CD14-positive monocyte (primary cell): ENCODE measurements around the gene AHNAK2. TPM values are rescaled to one million over a fixed set of nuclear protein-coding genes. Genes with fewer than 3 reads are reported as not detected.

ENCODE experiments used
- DNase-seq, 3 donors: peaks; one replicate each; pipeline ENCODE4 v3.0.0-alpha.2; 2011 to 2022
- H2AFZ ChIP-seq: 2 replicates; pipeline ENCODE4 v1.6.0; 2012; ENCODE audit warnings: mild to moderate bottlenecking, low read depth, low read length, inconsistent platforms; ENCODE audit not compliant: insufficient read depth, poor library complexity, severe bottlenecking
- H3K27ac ChIP-seq, 2 donors: 1 replicate in 1 of 2; 2 replicates in 1 of 2; pipeline ENCODE4 v1.5.1; 2012 to 2013; ENCODE audit warnings: low read length in 2 of 2, control low read depth in 1 of 2, inconsistent platforms in 1 of 2, low read depth in 1 of 2, mild to moderate bottlenecking in 1 of 2
- H3K27me3 ChIP-seq, 2 donors: one replicate each; pipeline versions ENCODE4 v1.6.0 to v1.6.1; 2011 to 2013; ENCODE audit warnings: low read length in 2 of 2; ENCODE audit not compliant: control insufficient read depth in 2 of 2, insufficient read depth in 2 of 2
- H3K36me3 ChIP-seq, 2 donors: replicated peaks in 1 of 2; 1 replicate in 1 of 2; 2 replicates in 1 of 2; pipeline versions ENCODE4 v1.5.1 to v1.6.1; 2012 to 2013; ENCODE audit warnings: low read length in 2 of 2, control low read depth in 1 of 2, inconsistent platforms in 1 of 2, mild to moderate bottlenecking in 1 of 2; ENCODE audit not compliant: insufficient read depth in 2 of 2, control insufficient read depth in 1 of 2
- H3K4me1 ChIP-seq, 2 donors: 1 replicate in 1 of 2; 2 replicates in 1 of 2; pipeline versions ENCODE4 v1.5.1 to v1.6.1; 2012 to 2013; ENCODE audit warnings: low read length in 2 of 2, control low read depth in 1 of 2, inconsistent platforms in 1 of 2, mild to moderate bottlenecking in 1 of 2, moderate library complexity in 1 of 2; ENCODE audit not compliant: insufficient read depth in 2 of 2, control insufficient read depth in 1 of 2
- H3K4me2 ChIP-seq: replicated peaks from 2 replicates; pipeline ENCODE3; 2012; ENCODE audit warnings: low read length, moderate library complexity, mild to moderate bottlenecking; ENCODE audit not compliant: poor library complexity, severe bottlenecking; ENCODE audit errors: extremely low read depth
- H3K4me3 ChIP-seq, 3 experiments: fragments of 200-600 bp in 1 of 3; sonication (generic) in 1 of 3; replicated peaks in 1 of 3; 1 replicate in 2 of 3; 2 replicates in 1 of 3; pipeline ENCODE4 v1.5.1; 2011 to 2013; ENCODE audit warnings: low read length in 3 of 3, mild to moderate bottlenecking in 3 of 3, control low read depth in 2 of 3, low read depth in 2 of 3, inconsistent platforms in 1 of 3, moderate library complexity in 1 of 3
- H3K79me2 ChIP-seq: 2 replicates; pipeline ENCODE4 v1.6.0; 2012; ENCODE audit warnings: mild to moderate bottlenecking, control low read depth, inconsistent platforms, low read length, moderate library complexity; ENCODE audit not compliant: insufficient read depth
- H3K9ac ChIP-seq: 2 replicates; pipeline ENCODE4 v1.6.0; 2017; ENCODE audit warnings: low read length, mild to moderate bottlenecking; ENCODE audit not compliant: insufficient read depth, poor library complexity, severe bottlenecking
- H3K9me3 ChIP-seq, 2 donors: replicated peaks in 1 of 2; 1 replicate in 1 of 2; 2 replicates in 1 of 2; pipeline versions ENCODE4 v1.5.1 to v1.6.1; 2012 to 2013; ENCODE audit warnings: low read length in 2 of 2, control low read depth in 1 of 2; ENCODE audit not compliant: control insufficient read depth in 1 of 2, insufficient read depth in 1 of 2
- H4K20me1 ChIP-seq: 2 replicates; pipeline ENCODE4 v1.6.0; 2012; ENCODE audit warnings: mild to moderate bottlenecking, low read length, control low read depth, moderate library complexity; ENCODE audit not compliant: insufficient read depth
- H3K27ac Mint-ChIP-seq, 7 donors: one replicate each; pipeline ENCODE4 v1.8.0; 2020; ENCODE audit warnings: mild to moderate bottlenecking in 7 of 7, mixed read lengths in 7 of 7, moderate library complexity in 6 of 7, inconsistent platforms in 2 of 7
- H3K27me3 Mint-ChIP-seq, 3 donors: one replicate each; pipeline ENCODE4 v1.8.0; 2021 to 2022; ENCODE audit warnings: low read depth in 3 of 3, mild to moderate bottlenecking in 3 of 3, mixed read lengths in 3 of 3, moderate library complexity in 3 of 3, inconsistent platforms in 1 of 3
- H3K36me3 Mint-ChIP-seq, 2 donors: one replicate each; pipeline ENCODE4 v1.8.0; 2020; ENCODE audit warnings: mixed read lengths in 2 of 2, inconsistent platforms in 1 of 2, mild to moderate bottlenecking in 1 of 2
- H3K4me1 Mint-ChIP-seq: one replicate; pipeline ENCODE4 v1.8.0; 2020; ENCODE audit warnings: mild to moderate bottlenecking, mixed read lengths
- H3K4me3 Mint-ChIP-seq, 2 donors: one replicate each; pipeline ENCODE4 v1.8.0; 2020; ENCODE audit warnings: mild to moderate bottlenecking in 2 of 2, mixed read lengths in 2 of 2, moderate library complexity in 1 of 2
- H3K9me3 Mint-ChIP-seq, 7 donors: one replicate each; pipeline ENCODE4 v1.8.0; 2020 to 2022; ENCODE audit warnings: mixed read lengths in 7 of 7, mild to moderate bottlenecking in 6 of 7, moderate library complexity in 6 of 7, inconsistent platforms in 2 of 7
- WGBS: methylation state at CpG from one replicate; pipeline ENCODE4 v1.1.5; 2013; ENCODE audit warnings: missing lambda C conversion rate; ENCODE audit not compliant: insufficient coverage; 5-methylcytosine and 5-hydroxymethylcytosine counted together
- intact Hi-C, 2 donors: fragments of 100-400 bp; cut with micrococcal nuclease; formaldehyde crosslinking; loops; one replicate each; pipeline versions ENCODE4 v1.15.0 to v1.15.1; 2023
- polyA plus RNA-seq, 3 donors: library from polyadenylated mRNA; depleted of rRNA in 1 of 3; unstranded in 2 of 3; stranded (reverse) in 1 of 3; fragments of 300-500 nt in 2 of 3; fragments of >200 nt in 1 of 3; fragmentation: Illumina TruSeq in 2 of 3; gene quantifications; 1 replicate in 2 of 3; 2 replicates in 1 of 3; pipeline ENCODE4 v1.2.3, GENCODE V29; 2012 to 2021
- TF ChIP-seq, protein P1 (sequence below): fragments of 200-600 bp; IDR thresholded peaks from one replicate; pipeline ENCODE4 v1.8.0; 2022; ENCODE audit warnings: antibody characterized with exemption, mild to moderate bottlenecking

The AHNAK2 gene
- polyA plus RNA-seq, 3 donors, result 0.01 TPM; not detected in 2

DNA sequence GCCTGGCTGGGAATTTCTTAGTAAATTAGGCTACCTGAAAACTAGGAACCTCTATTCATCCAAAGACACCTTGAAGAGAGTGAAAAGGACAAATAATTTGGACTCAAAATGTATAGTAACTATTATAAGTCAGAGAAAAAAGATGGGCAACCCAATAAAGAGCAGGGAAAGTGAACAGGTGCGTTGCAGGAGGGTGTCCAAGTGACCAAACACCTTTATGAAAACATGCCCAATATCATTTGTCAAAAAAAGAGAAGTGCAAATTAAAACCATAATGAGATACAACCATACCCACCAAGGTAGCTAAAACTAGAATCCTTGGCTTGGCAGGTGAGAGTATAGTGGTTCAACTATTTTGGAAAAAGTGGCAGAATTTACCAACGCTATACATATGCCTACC is 78.4 kb downstream of the AHNAK2 start:
- no peak for DNase-seq
- Histone ChIP-seq H3K27ac (no peak overlapping the region), H3K4me1 (no peaks in the 10 kb centered on the region), H3K4me3 (no peak overlapping the region), H2AFZ (no peak overlapping the region), H3K4me2 (no peak overlapping the region), H3K36me3 (no peaks in the 10 kb centered on the region), H3K79me2 (no peaks in the 10 kb centered on the region), H4K20me1 (no peaks in the 10 kb centered on the region), H3K9ac (no peak overlapping the region), H3K27me3 (peaks cover 3% of the 10 kb centered on the region in 2 donors), H3K9me3 (no peaks in the 10 kb centered on the region)
- H3K9me3 Mint-ChIP-seq, result peaks cover 0 to 1% (median 0%) of the 10 kb centered on the region in 7 donors
- TF ChIP-seq, protein P1, sequence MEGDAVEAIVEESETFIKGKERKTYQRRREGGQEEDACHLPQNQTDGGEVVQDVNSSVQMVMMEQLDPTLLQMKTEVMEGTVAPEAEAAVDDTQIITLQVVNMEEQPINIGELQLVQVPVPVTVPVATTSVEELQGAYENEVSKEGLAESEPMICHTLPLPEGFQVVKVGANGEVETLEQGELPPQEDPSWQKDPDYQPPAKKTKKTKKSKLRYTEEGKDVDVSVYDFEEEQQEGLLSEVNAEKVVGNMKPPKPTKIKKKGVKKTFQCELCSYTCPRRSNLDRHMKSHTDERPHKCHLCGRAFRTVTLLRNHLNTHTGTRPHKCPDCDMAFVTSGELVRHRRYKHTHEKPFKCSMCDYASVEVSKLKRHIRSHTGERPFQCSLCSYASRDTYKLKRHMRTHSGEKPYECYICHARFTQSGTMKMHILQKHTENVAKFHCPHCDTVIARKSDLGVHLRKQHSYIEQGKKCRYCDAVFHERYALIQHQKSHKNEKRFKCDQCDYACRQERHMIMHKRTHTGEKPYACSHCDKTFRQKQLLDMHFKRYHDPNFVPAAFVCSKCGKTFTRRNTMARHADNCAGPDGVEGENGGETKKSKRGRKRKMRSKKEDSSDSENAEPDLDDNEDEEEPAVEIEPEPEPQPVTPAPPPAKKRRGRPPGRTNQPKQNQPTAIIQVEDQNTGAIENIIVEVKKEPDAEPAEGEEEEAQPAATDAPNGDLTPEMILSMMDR, result no peak
- H3K27ac Mint-ChIP-seq, result no peak overlapping the region
- peaks cover 15 to 25% (median 25%) of the 10 kb centered on the region in 3 donors for H3K27me3 Mint-ChIP-seq
- no peaks in the 10 kb centered on the region for H3K36me3 Mint-ChIP-seq
- whole genome bisulfite sequencing, result no CpG with 5 or more reads among the region's 2 CpGs
- peak overlapping the region in 1 of 2 donors; percentile 7 for H3K4me3 Mint-ChIP-seq
- H3K4me1 Mint-ChIP-seq, result no peaks in the 10 kb centered on the region
- intact Hi-C loops, result no loop called here

DNA sequence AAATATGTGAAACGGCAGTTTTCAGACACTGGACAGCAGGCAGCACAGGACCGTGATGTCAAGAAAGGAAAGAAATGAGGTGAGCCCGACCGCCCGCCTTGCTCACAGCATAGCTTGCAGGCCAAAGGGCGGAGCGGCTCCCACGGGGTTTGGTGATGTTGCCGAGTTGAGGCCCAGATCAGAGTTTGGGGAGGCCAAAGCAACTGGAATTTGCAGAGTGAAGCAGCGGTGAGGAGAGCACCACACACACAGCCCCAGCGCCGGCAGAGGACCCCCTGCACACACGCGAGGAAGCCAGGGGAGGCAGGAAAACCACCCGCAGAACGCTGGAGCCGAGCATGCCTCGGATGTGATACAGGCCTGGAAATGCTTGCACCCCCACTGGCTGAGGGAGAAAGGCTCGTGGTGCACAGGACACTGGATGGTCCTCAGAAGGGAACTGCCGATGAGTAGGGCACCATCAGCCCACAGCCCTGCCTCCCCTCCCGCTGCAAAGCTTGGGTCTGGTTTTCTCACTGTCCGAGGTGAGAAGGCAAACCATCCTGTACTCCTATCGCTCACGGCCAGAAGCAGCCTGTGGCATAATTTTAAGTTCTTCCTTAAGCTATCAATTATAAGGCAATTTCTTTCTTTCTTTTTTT is 79.2 kb downstream of the AHNAK2 start:
- intact Hi-C loops, result no loop called here
- peaks cover 0 to 1% (median 0%) of the 10 kb centered on the region in 7 donors for H3K9me3 Mint-ChIP-seq
- peaks cover 11 to 19% (median 18%) of the 10 kb centered on the region in 3 donors for H3K27me3 Mint-ChIP-seq
- Histone ChIP-seq H3K27ac (no peak overlapping the region), H3K9ac (no peak overlapping the region), H3K4me3 (no peak overlapping the region), H3K4me2 (no peak overlapping the region), H3K4me1 (no peaks in the 10 kb centered on the region), H4K20me1 (no peaks in the 10 kb centered on the region), H3K79me2 (no peaks in the 10 kb centered on the region), H3K27me3 (peaks cover 0 to 3% of the 10 kb centered on the region in 2 donors), H3K9me3 (no peaks in the 10 kb centered on the region), H2AFZ (no peak overlapping the region), H3K36me3 (no peaks in the 10 kb centered on the region)
- H3K4me3 Mint-ChIP-seq, result no peak overlapping the region
- H3K4me1 Mint-ChIP-seq, result no peaks in the 10 kb centered on the region
- no peak for DNase-seq
- H3K27ac Mint-ChIP-seq, result no peak overlapping the region
- TF ChIP-seq, protein P1, result no peak
- 89% methylated on average over 21 of the region's 24 CpGs for WGBS
- H3K36me3 Mint-ChIP-seq, result no peaks in the 10 kb centered on the region
